C1 segment of cervical spinal cord (tissue), 14 donors: ENCODE results near the gene PSMA3.
A peak's percentile ranks its signal among the peaks of the same experiment; 100 is the strongest.

ENCODE experiments used
- DNase-seq, 14 donors: peaks; one replicate each; lab custom pipeline; 2025; lab: John Stamatoyannopoulos, UW

PSMA3 gene

DNA sequence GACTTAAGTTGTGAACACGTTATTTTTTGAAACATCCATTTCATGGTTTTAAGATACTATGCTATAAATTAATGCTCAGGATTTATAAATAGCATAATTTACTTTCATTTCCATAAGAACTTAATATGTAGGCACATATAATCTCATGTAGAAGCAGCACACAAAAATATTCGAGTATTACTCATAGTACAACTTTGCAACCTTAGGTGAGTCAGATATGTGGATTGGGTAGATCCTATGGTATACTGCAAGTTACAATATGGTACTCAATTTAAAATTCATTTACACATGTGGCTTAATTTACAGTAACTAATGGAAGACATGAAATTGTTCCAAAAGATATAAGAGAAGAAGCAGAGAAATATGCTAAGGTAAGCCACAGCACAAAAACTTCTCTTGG, 26.0 kb downstream of the PSMA3 start:
- DNase-seq, result no peak

DNA sequence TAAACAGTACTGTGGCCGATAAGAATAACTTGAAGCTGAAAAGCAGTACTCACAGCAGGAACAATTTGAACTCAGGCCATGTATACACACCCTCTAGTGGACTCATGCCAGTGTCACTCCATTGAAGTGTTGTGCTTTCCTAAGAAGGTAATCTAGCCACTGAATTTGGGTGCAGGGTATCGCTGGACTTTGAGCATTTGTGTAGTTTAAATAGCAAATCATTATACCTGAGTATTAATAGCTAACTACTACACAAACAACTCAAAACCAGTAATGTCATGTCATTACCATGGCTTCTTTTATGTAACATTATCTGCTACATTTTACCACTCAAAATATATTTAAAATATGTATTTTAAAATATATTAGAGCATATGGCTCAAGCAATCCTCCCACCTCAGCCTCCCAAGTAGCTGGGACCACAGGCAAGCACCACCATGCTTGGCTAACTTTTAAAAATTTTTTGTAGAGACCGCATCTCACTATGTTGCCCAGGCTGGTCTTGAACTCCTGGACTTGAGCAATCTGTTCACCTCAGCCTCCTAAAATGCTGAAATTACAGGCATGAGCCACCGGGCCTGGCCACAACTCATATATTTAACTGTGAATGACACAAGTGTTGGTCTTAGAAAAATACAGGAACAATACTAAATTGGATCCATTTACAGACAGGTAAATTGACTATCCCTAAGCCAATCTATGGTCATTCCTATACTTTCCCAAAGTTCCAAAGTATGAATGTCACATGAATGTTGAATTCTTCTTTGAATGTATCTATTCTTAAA, 28.1 kb downstream of the PSMA3 start:
- DNase-seq, result no peak

DNA sequence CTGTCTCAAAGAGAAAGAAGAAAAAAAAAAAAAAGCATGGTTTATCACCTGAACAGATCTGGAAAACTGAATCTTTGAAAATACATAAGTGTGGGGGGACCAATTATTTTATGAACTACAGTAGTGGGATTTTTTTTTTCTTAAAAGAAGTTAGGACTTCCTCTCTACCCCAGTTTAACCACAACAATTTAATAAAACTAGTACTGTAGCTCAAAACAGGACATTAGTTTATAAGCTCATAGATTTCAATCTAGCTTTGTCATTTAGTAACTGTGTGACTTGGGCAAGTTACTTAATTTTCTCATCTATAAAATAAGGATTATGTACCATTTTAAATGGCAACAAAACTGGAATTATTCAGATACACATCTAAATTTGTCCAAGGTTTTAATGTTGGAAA, 30.2 kb downstream of the PSMA3 start:
- DNase-seq, result no peak

DNA sequence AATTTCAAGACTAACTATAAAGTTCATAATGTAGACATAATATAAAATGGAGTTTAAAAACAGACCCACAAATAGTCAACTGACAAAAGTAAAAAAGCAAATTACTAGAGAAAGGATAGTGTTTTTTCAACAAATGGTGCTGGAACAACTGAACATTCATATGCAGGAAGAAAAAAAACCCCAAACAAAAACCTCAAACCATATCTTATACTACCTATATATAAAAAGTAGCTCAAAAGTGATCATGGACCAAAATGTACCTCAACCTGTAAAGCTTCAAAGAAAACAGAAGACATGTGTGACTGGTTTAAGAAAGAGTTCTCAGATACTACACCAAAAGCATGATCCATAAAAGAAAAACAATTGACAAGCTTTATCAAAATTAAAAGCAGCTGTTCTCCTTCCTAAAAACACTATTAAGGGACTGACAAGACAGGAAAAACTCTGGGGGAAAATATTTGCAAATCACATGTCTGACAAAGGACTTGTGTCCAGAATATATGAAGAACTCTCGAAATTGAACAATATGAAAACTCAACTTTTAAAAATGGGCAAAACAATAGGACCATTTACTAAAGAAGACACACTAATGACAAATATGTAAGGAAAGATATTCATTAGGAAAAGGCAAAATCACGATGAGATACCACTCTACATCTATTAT, 31.0 kb downstream of the PSMA3 start:
- no peak for DNase-seq

DNA sequence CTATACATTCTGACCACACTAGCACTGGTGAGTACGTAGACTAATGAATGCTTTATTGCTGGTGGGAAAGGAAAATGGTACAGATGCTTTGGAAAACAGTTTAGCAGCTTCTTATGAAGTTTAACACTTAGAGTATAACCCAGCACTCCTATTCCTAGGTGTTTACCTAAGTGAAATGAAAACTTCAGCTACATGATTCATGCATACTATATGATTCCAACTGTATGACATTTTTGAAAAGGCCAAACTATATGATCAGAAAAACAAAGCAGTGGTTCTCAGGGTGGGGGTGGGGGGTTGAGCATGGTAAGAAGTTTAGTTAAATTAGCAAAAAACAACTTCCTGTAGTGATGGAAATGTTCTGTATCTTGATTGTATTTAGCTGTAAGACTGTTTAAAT, 31.6 kb downstream of the PSMA3 start:
- DNase-seq, result no peak

DNA sequence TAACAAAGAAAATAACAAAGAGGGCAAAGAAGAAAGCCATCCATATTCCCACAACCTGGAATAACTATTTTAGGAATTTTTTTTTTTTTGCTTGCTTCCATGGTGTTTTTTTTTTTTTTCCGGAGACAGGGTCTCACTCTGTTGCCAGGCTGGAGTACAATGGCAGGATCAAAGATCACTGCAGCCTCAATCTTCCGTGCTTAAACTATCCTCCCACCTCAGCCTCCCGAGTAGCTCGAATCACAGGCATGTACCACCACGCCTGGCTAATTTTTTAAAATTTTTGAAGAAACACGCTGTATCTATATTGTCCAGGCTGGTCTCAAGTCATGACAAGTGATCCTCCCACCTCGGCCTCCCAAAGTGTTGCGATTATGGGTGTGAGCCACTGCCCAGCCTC, 33.5 kb downstream of the PSMA3 start:
- no peak for DNase-seq

DNA sequence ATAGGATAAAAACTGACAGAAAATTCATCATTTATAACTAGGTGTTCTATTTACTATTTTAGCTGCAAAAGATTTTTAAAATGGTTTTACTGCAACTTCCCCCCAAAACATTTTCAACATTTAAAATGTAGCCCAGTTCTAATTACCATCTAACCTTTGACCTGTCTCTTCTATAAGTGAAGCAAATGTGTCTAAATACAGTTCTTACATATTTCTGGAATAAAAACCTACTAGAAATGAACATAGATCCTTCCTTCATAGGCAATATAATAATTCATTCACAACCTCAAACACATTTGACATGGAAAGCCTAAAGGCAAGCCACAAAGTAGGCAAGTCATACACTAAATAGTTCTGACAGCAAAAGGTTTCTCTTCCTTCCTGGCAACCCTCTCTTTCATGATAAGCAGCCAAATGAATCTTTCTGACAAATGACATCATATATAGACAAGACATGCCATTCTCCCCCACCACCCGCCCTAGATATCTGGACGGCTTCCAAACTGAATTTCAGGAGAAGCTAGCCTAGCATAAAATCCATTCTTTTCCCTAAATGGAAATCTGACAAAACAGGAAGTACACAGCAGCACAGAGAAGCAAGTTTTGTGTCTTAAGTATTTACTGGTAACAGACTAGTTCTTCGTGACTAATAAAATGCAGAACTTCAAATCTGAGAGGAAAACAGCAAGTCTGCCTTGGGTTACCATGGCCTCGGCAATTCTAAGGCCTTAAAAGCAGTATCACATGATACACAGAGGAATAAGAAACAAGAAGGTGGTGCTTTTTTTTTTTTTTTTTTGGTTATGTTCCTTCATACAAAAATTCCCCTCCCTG, 36.5 kb downstream of the PSMA3 start:
- DNase-seq, result peak in 10 of 14 donors; percentile 1 to 39 (median 10)

DNA sequence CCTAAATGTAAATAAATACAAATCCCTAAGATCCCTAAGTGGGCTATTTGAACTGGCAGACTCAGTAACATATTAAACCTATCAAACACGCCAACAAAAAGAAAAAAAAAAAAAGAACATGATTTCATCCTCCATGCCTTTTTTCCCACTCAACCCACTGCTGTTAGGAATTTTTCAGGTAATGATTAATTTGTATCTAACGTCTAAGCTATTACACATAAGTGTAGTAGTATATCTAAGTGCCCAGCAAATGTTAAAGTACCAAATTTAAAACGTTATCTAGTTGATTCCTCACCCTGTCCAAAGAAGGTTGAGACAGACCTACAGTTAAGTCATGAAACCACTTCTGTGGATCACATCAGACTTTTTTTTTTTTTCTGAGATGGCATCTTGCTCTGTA, 37.3 kb downstream of the PSMA3 start:
- no peak for DNase-seq

DNA sequence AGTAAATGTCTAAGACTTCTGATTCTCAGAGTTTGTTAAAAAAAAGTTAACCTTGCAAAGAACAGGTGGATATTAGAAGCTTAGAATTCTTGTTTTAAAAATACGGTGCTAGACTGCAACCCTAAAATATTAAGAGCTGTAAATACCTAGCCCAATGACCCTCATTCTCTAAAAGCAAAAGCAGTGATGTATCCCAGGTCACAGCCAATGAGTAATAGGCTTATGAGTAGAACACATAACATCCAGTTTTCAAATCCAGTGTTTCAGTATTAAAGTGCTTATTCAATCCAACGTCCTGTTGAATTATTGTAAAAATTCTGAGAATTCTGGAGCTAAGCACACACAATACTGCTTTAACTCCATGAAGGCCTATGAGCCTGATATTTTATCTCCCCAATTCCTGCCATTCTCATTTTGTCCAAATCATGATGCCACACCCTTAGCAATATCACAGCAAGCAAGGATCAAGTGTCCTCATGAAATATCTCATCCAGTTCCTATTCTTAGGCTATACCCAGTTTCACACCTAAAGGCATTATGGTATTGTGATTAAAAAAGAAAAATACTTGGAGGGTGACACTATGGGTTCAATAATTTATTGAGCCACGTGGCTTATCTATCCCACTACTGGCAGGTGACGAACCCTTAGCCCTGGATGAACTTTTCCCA, 38.4 kb downstream of the PSMA3 start:
- DNase-seq, result no peak

DNA sequence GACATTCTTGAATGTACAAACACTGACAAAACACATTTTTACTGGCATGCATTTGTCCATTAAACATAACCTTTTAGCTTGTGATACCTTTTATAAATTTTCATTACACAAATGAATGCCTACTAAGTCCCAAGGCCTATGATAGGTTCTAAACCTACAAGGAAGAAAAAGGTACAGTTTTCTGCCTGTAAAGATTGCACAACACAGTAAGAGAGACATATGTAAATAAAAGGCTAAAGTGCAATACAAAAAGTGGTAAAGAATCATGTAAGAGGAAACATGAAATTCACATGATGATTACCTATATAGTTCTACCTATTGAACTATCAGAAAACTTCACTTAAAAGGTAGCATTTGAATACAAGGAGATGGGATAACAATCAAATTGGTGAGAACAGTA, 39.1 kb downstream of the PSMA3 start:
- no peak for DNase-seq

DNA sequence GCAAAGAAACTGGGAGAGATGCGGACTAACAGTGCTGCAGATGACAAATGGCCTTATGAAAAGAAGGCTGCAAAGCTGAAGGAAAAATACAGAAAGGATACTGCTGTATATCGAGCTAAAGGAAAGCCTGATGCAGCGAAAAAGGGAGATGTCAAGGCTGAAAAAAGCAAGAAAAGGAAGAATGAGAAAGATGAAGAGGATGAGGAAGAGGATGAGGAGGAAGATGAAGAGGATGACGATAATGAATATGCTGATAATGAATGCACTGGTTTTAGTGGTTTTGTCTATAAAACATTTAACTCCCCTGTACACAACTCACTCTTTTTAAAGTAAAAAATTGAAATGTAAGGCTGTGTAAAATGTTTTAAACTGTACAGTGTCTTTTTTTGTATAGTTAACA, 40.5 kb downstream of the PSMA3 start:
- no peak for DNase-seq

DNA sequence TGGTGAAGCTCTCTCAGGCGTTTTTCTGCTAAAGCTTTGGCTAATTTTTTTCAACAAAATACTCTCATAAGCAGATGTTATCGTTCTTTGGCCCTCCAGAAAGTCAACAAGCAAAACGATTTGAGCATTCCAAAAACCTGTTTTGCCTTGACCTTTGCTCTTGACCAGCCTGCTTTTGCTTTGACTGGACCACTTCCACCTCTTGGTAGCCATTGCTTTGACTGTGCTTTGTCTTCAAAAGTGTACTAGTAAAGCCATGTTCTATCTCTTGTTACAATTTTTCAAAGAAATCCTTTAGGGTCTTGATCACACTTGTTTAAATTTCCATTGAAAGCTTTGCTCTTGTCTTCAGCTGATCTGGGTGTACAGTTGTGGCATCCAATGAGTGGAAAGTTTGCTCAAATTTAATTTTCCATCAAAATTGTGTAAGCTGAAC, 43.0 kb downstream of the PSMA3 start:
- DNase-seq, result no peak

DNA sequence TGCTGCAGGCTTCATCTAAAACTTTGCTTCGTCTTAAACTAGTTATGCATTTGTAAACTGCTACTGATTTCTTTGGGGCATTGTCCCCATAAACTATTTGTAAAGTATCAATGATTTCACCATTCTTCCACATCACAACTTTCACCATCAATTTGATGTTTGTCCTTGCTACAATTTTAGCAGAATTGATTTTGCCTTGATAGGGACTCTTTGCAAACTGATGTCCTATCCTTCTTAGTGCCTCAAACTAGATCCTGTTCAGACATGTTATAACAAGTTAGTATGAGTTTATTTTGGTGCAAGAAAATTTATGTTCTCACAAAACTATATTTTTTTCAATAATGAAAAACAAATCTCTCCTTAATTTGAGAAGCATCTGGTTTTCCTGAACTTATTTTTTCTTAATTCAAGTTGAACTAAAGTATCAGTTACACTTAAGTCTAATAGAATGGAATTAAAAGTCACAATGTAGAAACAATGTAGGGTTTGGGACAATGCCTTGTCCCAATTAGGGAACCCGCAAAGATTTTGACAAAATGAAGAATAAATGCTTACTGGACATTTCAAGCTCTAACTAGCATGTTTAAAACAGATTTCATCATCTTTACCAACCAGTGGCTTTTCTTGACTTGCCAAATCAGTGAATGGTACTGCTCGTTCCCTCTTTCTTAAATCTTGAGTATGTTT, 43.6 kb downstream of the PSMA3 start:
- DNase-seq, result no peak

DNA sequence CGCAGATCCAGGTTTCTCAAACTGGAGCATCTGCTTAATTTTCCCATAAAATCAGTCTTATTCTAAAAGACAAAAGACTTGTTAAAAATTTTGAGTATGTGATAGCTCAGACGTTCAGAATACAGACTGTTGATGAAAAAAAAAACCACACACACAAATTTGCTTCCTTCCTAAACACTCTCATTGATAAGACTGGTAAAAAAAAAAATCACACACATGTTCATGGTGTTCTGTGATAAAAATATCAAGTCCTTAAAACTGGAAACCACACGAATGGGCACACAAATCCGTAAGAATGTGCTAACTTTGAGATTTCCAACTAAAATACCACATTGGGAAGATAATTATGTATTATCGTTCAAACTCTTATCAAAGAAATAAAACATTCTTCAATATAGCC, 47.0 kb downstream of the PSMA3 start:
- no peak for DNase-seq

DNA sequence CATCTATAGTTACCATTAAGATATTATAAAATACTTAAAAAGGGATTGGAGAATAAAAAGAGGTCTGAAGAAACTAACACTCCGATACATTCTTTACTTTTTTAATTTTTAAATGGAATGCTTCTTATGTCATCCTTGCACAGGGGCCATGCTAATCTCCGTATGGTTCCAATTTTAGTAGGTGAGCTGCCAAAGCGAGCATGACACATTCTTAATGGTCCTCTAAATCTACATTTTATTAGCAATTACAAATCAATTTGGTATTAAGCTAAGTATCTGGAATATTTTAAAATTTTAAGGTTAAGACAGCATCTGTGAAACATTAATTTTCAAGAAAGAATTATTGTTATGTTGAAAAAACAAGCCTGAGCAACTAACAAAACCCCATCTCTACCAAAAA, 47.5 kb downstream of the PSMA3 start:
- no peak for DNase-seq

DNA sequence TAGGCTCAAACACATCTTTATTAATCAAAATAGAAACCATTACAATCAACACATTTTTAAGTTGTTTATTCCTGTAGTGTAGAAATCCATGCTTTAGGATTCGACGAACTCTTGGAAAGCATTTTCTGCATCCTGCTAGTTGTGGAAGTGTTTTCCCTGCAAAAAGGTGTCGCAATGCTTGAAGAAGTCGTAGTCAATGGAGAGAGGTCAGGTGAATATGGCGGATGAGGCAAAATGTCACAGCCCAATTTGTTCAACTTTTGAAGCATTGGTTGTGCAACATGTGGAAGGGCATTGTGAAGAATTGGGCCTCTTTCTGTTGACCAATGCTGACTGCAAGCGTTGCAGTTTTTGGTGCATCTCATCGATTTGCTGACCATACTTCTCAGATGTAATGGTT, 49.6 kb downstream of the PSMA3 start:
- DNase-seq, result no peak

DNA sequence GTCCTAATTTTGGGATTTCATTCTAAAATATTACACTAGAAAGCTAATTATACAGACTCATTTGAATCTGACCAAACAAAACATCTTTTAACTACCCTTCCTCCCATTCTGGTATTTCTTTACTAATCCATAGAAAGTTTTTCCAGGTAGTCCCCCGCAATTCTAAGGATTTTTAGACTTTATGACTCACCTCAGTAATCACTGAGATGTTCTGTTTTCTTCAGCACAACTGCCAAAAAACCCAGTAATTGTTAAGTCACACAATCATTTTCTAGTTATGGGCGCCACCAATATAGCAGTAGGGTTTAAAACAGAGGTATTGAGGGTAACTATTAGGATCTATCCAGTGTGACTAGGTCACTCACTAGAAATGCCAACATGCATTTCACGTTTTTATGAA, 52.1 kb downstream of the PSMA3 start:
- no peak for DNase-seq

DNA sequence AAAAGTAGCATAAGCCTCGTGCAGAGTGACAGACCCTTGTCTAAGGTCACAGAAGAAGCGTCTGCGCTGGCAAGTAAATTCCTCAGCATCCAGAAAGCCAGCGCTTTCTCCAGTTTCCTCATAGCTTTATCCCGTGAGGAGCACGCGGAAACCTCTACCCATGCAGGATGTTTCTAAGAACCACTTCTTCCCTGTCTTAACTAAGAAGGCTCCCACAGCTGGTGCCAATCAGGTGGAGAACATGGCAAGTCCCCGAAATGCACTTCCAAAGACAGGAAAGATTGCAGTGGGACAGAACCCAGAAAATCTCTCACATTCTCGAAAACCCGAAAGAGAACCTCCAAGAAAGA, 52.7 kb downstream of the PSMA3 start:
- no peak for DNase-seq

DNA sequence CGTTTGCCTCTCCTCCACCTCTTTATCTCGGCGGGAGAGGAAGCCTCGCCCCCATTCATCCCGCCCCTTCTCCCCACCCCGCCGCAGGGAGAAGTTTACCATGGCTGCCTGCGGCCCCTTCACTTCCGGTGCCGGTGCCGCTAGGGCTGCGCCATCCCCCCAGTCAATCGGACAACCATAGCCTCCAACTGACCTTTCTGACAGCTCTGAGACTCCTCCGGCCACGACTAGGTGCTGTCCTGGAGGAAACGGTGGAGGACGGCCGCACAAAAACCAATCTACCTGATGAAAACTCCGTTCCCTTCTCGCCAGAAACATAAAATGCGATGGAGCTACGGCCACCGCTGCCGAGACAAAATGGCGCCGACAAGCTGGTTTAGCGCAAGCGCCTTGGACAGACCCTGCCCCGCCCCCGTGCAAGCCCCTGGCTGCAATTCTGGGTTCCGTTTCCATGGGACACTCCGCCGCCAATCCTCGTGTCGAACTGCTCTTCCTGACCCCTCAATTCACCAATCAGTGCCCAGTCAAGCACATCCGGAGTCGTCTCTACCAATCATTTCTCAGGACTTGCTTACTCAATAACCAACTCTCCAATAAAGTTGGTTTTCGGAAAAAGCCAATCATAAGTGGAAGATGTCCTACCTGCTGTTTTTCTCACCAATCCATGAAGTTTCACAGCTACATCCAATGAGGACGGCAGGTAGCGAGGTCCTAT, 53.3 kb downstream of the PSMA3 start:
- peak; percentile 92 to 100 (median 99) for DNase-seq

DNA sequence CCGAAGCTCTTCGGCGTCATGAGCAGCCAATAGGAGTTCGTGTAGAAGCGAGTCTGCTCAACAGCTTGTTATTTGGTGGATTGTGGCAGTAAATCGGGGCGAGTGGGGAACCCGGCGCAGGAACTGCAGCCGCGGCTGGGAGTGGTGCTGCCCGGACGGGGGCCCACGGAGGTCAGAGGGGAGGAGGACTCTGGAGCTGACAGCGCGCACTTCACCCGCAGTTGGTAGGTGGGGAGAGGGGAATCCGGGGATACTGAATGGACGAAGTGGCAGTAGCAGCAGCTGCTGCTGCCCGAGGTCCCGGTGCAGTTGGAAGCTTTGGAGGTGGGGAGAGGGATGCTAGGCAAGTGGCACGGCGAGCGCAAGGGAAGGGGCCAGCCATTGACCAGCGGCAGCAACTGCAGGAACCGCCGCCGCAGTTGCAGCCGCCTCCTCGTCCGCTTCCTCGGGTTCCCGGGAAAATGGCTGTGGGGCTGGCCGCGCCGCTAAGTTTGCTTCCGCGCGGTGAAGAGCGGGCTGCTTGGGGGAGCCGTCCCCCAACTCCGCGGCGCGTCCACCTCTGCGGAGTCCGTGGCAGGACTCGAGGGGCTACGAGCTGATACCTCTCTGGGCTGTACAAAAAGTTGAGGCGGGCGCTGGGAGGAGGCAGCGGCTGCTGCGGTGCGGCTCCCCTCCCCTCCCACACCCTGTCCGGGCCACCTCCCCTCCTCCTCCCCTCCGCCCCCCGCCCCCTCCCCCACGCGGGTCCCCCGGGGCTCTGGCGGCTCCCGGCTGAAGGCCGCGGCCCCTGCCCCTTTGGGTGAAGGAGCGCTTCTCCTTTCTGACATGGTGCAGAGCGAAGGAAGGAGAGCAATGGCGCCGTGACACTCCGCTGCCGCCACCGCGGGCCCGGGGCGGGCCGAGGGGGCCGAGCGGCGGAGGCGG, 54.1 kb downstream of the PSMA3 start, which contains the start of gene ARID4A:
TSS of gene ARID4A (plus strand) at position 79 of the 924 bp plus-strand sequence. CDS start 1,300 bp downstream, outside the sequence.
- DNase-seq, result peak in 12 of 14 donors; percentile 9 to 99 (median 94)
